GM12801 (cell line): Measurements from ENCODE around the gene PYGB.

Experiments
- CTCF ChIP-seq: IDR thresholded peaks from one replicate; pipeline ENCODE4 v1.5.1; 2011; ENCODE audit warnings: control low read depth; ENCODE audit not compliant: insufficient read length; ENCODE audit errors: extremely low read depth

The PYGB gene

GRCh38 chr20:25269833-25270170 lies 21.9 kb downstream of the PYGB start:
- TF ChIP-seq CTCF, result no peak

GRCh38 chr20:25270829-25271251 lies 23.0 kb downstream of the PYGB start:
- TF ChIP-seq CTCF, result no peak

- TF ChIP-seq CTCF, result no peak
Observed at GRCh38 chr20:25271486-25272222, 23.8 kb downstream of the PYGB start.

- no peak for TF ChIP-seq CTCF
Observed at GRCh38 chr20:25272223-25273000, 24.5 kb downstream of the PYGB start.

GRCh38 chr20:25273046-25273445 lies 25.2 kb downstream of the PYGB start:
- TF ChIP-seq CTCF, result no peak

- TF ChIP-seq CTCF, result no peak
Observed at GRCh38 chr20:25273541-25274358, 25.9 kb downstream of the PYGB start.

GRCh38 chr20:25274481-25274880 lies 26.6 kb downstream of the PYGB start:
- no peak for TF ChIP-seq CTCF
